ENCODE data around the gene PRR5L.

PRR5L gene

GRCh38 chr11:36373016-36374010, 77.2 kb downstream of the PRR5L start:
- peaks cover 6% of the 10 kb centered on the region for H3K4me1 ChIP-seq (ENCODE audit: low read length)
- H3F3A ChIP-seq (ENCODE audit: insufficient read depth, low read length), result no peaks in the 10 kb centered on the region
- H3K79me2 ChIP-seq (ENCODE audit: low read length), result no peaks in the 10 kb centered on the region
- no peaks in the 10 kb centered on the region for H3K36me3 ChIP-seq (replicated peaks; ENCODE audit: insufficient read depth, low read length)
- TF ChIP-seq, protein P1, sequence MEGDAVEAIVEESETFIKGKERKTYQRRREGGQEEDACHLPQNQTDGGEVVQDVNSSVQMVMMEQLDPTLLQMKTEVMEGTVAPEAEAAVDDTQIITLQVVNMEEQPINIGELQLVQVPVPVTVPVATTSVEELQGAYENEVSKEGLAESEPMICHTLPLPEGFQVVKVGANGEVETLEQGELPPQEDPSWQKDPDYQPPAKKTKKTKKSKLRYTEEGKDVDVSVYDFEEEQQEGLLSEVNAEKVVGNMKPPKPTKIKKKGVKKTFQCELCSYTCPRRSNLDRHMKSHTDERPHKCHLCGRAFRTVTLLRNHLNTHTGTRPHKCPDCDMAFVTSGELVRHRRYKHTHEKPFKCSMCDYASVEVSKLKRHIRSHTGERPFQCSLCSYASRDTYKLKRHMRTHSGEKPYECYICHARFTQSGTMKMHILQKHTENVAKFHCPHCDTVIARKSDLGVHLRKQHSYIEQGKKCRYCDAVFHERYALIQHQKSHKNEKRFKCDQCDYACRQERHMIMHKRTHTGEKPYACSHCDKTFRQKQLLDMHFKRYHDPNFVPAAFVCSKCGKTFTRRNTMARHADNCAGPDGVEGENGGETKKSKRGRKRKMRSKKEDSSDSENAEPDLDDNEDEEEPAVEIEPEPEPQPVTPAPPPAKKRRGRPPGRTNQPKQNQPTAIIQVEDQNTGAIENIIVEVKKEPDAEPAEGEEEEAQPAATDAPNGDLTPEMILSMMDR (IDR thresholded peaks at IDR 0.05; ENCODE audit: low read length), result no peak
- TF ChIP-seq EZH2 (optimal IDR thresholded peaks at IDR 0.05; ENCODE audit: low read depth, low read length), result no peak
- TF ChIP-seq EZH2phosphoT487 (IDR thresholded peaks at IDR 0.05; ENCODE audit: low read length), result no peak
- DNase-seq, result no peak
- peaks cover 14% of the 10 kb centered on the region for H3K27me3 ChIP-seq (replicated peaks; ENCODE audit: insufficient read depth, low read length)
- H3K9ac ChIP-seq (ENCODE audit: low read length), result no peak overlapping the region
- H2AFZ ChIP-seq (ENCODE audit: low read length), result no peak overlapping the region
- H3K9me3 ChIP-seq (replicated peaks; ENCODE audit: insufficient read depth, low read length), result no peaks in the 10 kb centered on the region
- H3K9me2 ChIP-seq (replicated peaks; ENCODE audit: insufficient read depth, low read length), result no peaks in the 10 kb centered on the region
- H3K4me2 ChIP-seq (ENCODE audit: low read depth, low read length), result no peak overlapping the region
- H3K27ac ChIP-seq (ENCODE audit: low read length), result no peak overlapping the region
- no peak overlapping the region for H3K4me3 ChIP-seq (ENCODE audit: low read length)
- H4K20me1 ChIP-seq (ENCODE audit: insufficient read depth, low read length), result no peaks in the 10 kb centered on the region

DNA sequence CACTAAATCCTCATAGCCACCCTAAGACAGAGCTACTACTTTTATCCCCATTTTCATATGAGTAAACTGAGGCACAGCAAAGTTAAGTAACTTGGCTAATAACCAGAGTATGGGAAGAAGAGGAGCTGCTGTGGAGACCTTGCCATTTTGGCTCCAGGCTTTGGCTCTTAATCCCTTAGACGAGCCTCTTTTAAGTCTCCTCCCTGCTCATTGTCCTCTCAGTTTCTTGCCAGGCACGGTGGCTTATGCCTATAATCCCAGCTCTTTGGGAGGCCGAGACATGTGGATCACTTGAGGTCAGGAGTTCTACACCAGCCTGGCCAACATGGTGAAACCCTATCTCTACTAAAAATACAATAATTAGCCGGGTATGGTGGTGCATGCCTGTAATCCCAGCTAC, 78.6 kb downstream of the PRR5L start:
- no peaks in the 10 kb centered on the region for H3K79me2 ChIP-seq (ENCODE audit: low read length)
- no peak for DNase-seq
- no peak overlapping the region for H2AFZ ChIP-seq (ENCODE audit: low read length)
- no peaks in the 10 kb centered on the region for H3K9me2 ChIP-seq (replicated peaks; ENCODE audit: insufficient read depth, low read length)
- H3K4me2 ChIP-seq (ENCODE audit: low read depth, low read length), result no peak overlapping the region
- H3K9me3 ChIP-seq (replicated peaks; ENCODE audit: insufficient read depth, low read length), result no peaks in the 10 kb centered on the region
- no peak overlapping the region for H3K4me3 ChIP-seq (ENCODE audit: low read length)
- H3K36me3 ChIP-seq (replicated peaks; ENCODE audit: insufficient read depth, low read length), result no peaks in the 10 kb centered on the region
- H3K9ac ChIP-seq (ENCODE audit: low read length), result no peak overlapping the region
- H4K20me1 ChIP-seq (ENCODE audit: insufficient read depth, low read length), result no peaks in the 10 kb centered on the region
- H3F3A ChIP-seq (ENCODE audit: insufficient read depth, low read length), result no peaks in the 10 kb centered on the region
- no peak overlapping the region for H3K27ac ChIP-seq (ENCODE audit: low read length)
- H3K27me3 ChIP-seq (replicated peaks; ENCODE audit: insufficient read depth, low read length), result peaks cover 14% of the 10 kb centered on the region
- H3K4me1 ChIP-seq (ENCODE audit: low read length), result peaks cover 6% of the 10 kb centered on the region
- TF ChIP-seq EZH2 (optimal IDR thresholded peaks at IDR 0.05; ENCODE audit: low read depth, low read length) (no peak), EZH2phosphoT487 (IDR thresholded peaks at IDR 0.05; ENCODE audit: low read length) (no peak)
- TF ChIP-seq, protein P1 (IDR thresholded peaks at IDR 0.05; ENCODE audit: low read length), result no peak

GRCh38 chr11:36375353-36376008, 79.4 kb downstream of the PRR5L start:
- H3K9me3 ChIP-seq (replicated peaks; ENCODE audit: insufficient read depth, low read length), result no peaks in the 10 kb centered on the region
- TF ChIP-seq EZH2phosphoT487 (IDR thresholded peaks at IDR 0.05; ENCODE audit: low read length), result no peak
- TF ChIP-seq, protein P1 (IDR thresholded peaks at IDR 0.05; ENCODE audit: low read length), result no peak
- TF ChIP-seq EZH2 (optimal IDR thresholded peaks at IDR 0.05; ENCODE audit: low read depth, low read length), result no peak
- no peaks in the 10 kb centered on the region for H4K20me1 ChIP-seq (ENCODE audit: insufficient read depth, low read length)
- H3K27me3 ChIP-seq (replicated peaks; ENCODE audit: insufficient read depth, low read length), result peaks cover 14% of the 10 kb centered on the region
- no peaks in the 10 kb centered on the region for H3F3A ChIP-seq (ENCODE audit: insufficient read depth, low read length)
- H3K79me2 ChIP-seq (ENCODE audit: low read length), result no peaks in the 10 kb centered on the region
- no peak overlapping the region for H3K27ac ChIP-seq (ENCODE audit: low read length)
- no peak for DNase-seq
- no peak overlapping the region for H3K4me3 ChIP-seq (ENCODE audit: low read length)
- H3K9ac ChIP-seq (ENCODE audit: low read length), result no peak overlapping the region
- no peaks in the 10 kb centered on the region for H3K36me3 ChIP-seq (replicated peaks; ENCODE audit: insufficient read depth, low read length)
- no peak overlapping the region for H2AFZ ChIP-seq (ENCODE audit: low read length)
- no peaks in the 10 kb centered on the region for H3K9me2 ChIP-seq (replicated peaks; ENCODE audit: insufficient read depth, low read length)
- H3K4me2 ChIP-seq (ENCODE audit: low read depth, low read length), result no peak overlapping the region
- peaks cover 6% of the 10 kb centered on the region for H3K4me1 ChIP-seq (ENCODE audit: low read length)

Measured in MM.1S (cell line).